Mucosa of rectum (tissue), 2 donors: ENCODE data around the gene METTL22.
A peak's percentile ranks its signal among the peaks of the same experiment; 100 is the strongest.

Experiments used
- H3K27ac ChIP-seq, 2 donors: one replicate each; pipeline ENCODE4 v1.7.0; 2013; ENCODE audit warnings: inconsistent platforms in 2 of 2, low read depth in 2 of 2, low read length in 2 of 2
- H3K27me3 ChIP-seq, 2 donors: one replicate each; pipeline ENCODE4 v1.7.0; 2013; ENCODE audit warnings: low read length in 2 of 2; ENCODE audit not compliant: control insufficient read depth in 2 of 2, insufficient read depth in 2 of 2
- H3K36me3 ChIP-seq, 2 donors: one replicate each; pipeline ENCODE4 v1.7.0; 2013; ENCODE audit warnings: low read length in 2 of 2; ENCODE audit not compliant: control insufficient read depth in 2 of 2, insufficient read depth in 2 of 2
- H3K4me1 ChIP-seq, 2 donors: one replicate each; pipeline ENCODE4 v1.7.0; 2013; ENCODE audit warnings: low read length in 2 of 2, mild to moderate bottlenecking in 1 of 2; ENCODE audit not compliant: control insufficient read depth in 2 of 2, insufficient read depth in 2 of 2
- H3K4me3 ChIP-seq, 2 donors: one replicate each; pipeline ENCODE4 v1.7.0; 2013; ENCODE audit warnings: low read length in 2 of 2
- H3K9ac ChIP-seq, 2 donors: one replicate each; pipeline ENCODE4 v1.7.0; 2013; ENCODE audit warnings: low read length in 2 of 2, low read depth in 1 of 2, mild to moderate bottlenecking in 1 of 2
- H3K9me3 ChIP-seq, 2 donors: one replicate each; pipeline ENCODE4 v1.7.0; 2013; ENCODE audit warnings: low read length in 2 of 2; ENCODE audit not compliant: control insufficient read depth in 2 of 2
- donor health status: healthy.
- donor health status: Normal muscosa, but diverticular disease.

Gene METTL22, protein sequence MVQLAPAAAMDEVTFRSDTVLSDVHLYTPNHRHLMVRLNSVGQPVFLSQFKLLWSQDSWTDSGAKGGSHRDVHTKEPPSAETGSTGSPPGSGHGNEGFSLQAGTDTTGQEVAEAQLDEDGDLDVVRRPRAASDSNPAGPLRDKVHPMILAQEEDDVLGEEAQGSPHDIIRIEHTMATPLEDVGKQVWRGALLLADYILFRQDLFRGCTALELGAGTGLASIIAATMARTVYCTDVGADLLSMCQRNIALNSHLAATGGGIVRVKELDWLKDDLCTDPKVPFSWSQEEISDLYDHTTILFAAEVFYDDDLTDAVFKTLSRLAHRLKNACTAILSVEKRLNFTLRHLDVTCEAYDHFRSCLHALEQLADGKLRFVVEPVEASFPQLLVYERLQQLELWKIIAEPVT

DNA sequence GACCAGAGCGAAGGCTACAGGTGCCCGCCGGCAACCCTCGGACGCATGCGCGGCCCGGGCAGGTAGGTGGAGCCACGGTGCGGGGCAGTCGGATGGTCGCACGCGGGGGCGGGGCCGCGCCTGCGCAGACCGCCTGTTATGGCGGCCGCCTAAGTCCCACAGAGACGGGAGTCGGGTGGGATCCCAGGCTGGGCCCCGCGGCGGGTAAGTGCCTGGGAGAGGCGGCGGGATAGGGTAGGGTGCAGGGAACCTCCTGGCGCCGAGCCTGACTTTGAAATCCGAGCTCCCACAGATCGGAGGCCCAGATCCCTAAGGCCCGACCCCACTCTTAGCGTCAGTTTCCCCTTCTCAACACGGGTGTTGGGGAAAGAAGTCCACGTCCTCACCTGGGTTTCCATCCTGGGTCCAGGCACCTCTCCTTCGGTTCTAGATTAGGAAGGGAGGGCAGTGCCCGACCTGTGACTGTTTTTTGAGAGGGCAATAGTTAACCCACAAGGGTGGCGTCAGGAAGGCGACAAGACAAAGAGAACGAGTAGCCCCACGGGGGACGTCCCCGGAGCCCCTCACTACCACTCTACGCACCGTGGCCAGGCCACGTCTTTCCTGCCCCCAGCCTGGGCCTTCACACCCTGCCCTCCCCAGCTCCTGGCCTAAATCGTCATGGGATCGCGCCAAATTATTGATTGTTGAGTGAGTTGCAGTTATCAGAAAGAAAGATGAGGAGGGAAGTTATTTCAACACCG lies at the start of gene METTL22:
Gene METTL22, plus strand, starts transcription at position 127 of the 743 bp plus-strand sequence. CDS start 3,968 bp downstream, outside the sequence.
- peaks cover 6 to 11% of the 10 kb centered on the region in 2 donors for H3K4me1 ChIP-seq
- H3K27ac ChIP-seq: peak within 1 kb of the TSS; percentile 30 to 76
- peak within 1 kb of the TSS; percentile 97 to 100 for H3K4me3 ChIP-seq
- peak within 1 kb of the TSS; percentile 93 to 99 for H3K9ac ChIP-seq
- peaks cover 4 to 12% of the 10 kb centered on the region in 2 donors for H3K36me3 ChIP-seq
- no peaks in the 10 kb centered on the region for H3K27me3 ChIP-seq
- no peaks in the 10 kb centered on the region for H3K9me3 ChIP-seq

DNA sequence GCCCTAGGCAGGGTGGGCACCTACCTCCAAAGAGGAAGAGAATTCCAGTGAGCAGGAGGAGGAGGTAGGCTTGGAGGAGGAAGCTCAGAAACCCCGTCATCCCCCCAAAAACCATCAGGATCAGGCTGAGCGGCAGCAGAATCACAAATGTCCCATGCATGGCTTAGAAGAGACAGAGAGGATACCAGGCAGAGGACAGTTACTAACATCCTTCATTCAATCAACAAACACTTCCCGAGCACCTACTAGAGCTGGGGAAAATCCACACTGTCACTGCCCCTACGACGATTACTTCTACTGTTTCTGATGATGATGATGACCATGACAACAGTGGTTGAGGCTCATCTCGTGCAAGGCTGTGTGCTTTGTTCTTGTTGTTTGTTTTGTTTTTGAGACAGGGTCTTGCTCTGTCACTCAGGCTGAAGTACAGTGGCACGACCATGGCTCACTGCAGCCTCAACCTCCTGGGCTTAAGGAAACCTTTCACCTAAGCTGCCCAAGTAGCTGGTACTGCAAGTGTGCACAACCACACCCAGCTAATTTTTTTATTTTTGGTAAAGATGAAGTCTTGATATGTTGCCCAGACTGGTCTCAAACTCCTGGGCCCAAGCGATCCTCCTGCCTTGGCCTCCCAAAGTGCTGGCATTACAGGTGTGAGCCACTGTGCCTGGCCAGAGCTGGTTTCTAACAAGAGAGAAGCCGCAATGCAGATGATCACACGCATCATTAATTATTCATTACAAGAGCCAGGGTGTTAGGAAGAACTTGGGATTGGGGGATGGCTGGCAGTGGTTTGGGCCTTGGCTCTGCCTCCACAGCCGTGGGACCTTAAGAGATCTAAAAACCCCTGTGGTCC lies 49.2 kb upstream of the METTL22 start:
- Histone ChIP-seq H3K27me3 (peaks cover 0 to 2% of the 10 kb centered on the region in 2 donors), H3K9ac (no peak overlapping the region), H3K27ac (no peak overlapping the region), H3K36me3 (no peaks in the 10 kb centered on the region), H3K4me1 (no peaks in the 10 kb centered on the region), H3K4me3 (no peak overlapping the region), H3K9me3 (no peaks in the 10 kb centered on the region)

DNA sequence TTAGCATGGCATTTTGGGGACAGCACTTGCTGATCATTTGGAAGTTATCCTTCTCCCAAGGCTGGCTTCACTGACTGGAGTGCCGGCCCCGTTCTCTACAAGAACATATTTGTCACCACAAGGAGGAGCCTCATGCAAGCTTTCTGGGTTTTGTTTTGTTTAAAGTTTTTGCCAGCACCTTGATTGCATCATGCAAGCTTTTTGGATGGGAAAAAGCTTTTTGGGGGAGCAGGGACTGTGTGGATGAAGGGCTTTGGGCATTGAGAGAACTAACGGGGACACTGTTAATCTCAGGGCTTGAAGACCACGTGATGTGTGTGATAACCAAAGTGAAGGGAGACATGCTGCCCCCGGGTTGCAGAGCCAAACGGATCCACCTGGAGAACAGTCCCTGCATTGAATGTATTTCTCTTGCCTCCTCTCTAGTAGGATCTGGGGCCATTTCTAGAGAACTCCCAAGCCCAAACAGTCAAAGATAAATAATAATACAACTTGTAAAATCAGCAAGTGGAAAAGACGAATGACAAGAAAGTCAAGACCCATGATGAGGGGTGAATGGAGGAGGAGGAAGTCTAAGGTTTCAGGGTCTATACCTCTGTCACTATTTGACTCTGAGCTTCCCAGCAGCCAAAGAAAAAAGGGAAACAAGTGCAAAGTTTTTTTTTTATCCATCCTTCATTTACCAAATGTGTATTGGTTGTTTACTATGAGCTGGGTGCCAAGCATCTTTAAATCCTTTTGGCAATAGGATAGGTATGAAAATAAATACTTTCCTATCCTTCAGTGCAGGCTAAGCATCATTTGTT lies 48.4 kb upstream of the METTL22 start:
- Histone ChIP-seq H3K9ac (no peak overlapping the region), H3K27ac (no peak overlapping the region), H3K27me3 (peaks cover 0 to 2% of the 10 kb centered on the region in 2 donors), H3K4me1 (no peaks in the 10 kb centered on the region), H3K36me3 (no peaks in the 10 kb centered on the region), H3K4me3 (no peak overlapping the region), H3K9me3 (no peaks in the 10 kb centered on the region)

GRCh38 chr16:8575399-8575798 lies 46.1 kb upstream of the METTL22 start:
- H3K9ac ChIP-seq: no peak overlapping the region
- no peaks in the 10 kb centered on the region for H3K4me1 ChIP-seq
- no peak overlapping the region for H3K4me3 ChIP-seq
- no peaks in the 10 kb centered on the region for H3K9me3 ChIP-seq
- H3K36me3 ChIP-seq: no peaks in the 10 kb centered on the region
- peaks cover 0 to 2% of the 10 kb centered on the region in 2 donors for H3K27me3 ChIP-seq
- no peak overlapping the region for H3K27ac ChIP-seq

GRCh38 chr16:8576141-8577004 lies 45.1 kb upstream of the METTL22 start:
- Histone ChIP-seq H3K9me3 (no peaks in the 10 kb centered on the region), H3K4me1 (no peaks in the 10 kb centered on the region), H3K36me3 (no peaks in the 10 kb centered on the region), H3K9ac (no peak overlapping the region), H3K27me3 (peaks cover 0 to 2% of the 10 kb centered on the region in 2 donors), H3K27ac (no peak overlapping the region), H3K4me3 (no peak overlapping the region)

DNA sequence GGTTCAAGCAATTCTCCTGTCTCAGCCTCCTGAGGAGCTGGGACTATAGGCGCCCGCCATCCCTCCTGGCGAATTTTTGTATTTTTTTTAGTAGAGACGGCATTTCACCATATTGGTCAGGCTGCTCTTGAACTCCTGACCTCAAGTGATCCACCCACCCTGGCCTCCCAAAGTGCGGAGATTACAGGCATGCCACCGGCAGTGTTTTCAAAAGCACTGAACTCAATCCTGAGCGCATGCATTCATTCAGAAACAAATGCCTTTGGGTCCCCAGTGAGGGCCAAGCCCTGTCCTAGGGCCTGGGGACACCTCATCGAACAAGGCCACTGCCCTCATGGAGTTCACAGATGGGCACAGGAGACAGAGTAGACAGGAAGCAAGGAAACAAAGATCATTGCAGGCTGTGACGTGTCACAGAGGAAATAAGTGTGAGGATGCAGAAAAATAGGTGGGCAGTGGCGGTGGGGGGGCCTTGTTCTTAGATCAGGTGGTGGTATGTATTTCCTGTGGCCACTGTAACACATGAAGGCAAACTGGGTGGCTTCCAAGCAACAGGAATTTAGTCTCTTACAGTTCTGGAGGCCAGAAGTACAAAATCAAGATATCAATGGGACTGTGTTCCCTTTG lies 43.7 kb upstream of the METTL22 start:
- H3K4me1 ChIP-seq: no peaks in the 10 kb centered on the region
- H3K9ac ChIP-seq: no peak overlapping the region
- H3K9me3 ChIP-seq: no peaks in the 10 kb centered on the region
- H3K36me3 ChIP-seq: no peaks in the 10 kb centered on the region
- H3K27me3 ChIP-seq: peaks cover 0 to 2% of the 10 kb centered on the region in 2 donors
- H3K27ac ChIP-seq: no peak overlapping the region
- H3K4me3 ChIP-seq: no peak overlapping the region

DNA sequence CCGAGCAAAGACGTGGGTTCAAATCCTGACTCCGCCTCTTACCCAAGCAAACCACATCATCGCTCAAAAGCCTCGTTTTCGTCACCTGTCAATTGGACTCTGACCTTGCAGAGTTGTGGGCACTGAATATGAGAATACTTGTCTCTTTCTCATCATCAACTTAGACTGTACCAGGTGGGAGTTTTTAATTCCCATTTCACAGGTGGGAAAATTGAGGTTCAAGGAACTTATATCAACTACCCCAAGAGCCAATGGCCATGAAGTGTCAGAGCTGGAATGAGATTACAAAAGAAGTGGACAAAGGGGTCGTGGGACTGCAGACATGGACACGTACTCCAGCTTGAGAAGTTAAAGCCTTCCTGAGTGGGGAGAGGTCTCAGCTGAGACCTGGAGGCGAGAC lies 41.9 kb upstream of the METTL22 start:
- Histone ChIP-seq H3K9ac (no peak overlapping the region), H3K4me3 (no peak overlapping the region), H3K27ac (no peak overlapping the region)

GRCh38 chr16:8581831-8582580 lies 39.5 kb upstream of the METTL22 start:
- H3K9me3 ChIP-seq: no peaks in the 10 kb centered on the region
- H3K4me1 ChIP-seq: peaks cover 0 to 3% of the 10 kb centered on the region in 2 donors
- no peaks in the 10 kb centered on the region for H3K36me3 ChIP-seq
- no peak overlapping the region for H3K4me3 ChIP-seq
- no peak overlapping the region for H3K27ac ChIP-seq
- H3K27me3 ChIP-seq: no peaks in the 10 kb centered on the region
- H3K9ac ChIP-seq: no peak overlapping the region

More for the DNA sequence above, 41.9 kb upstream of the METTL22 start:
- H3K27me3 ChIP-seq: peaks cover 0 to 2% of the 10 kb centered on the region in 2 donors
- no peaks in the 10 kb centered on the region for H3K4me1 ChIP-seq
- no peaks in the 10 kb centered on the region for H3K36me3 ChIP-seq
- no peaks in the 10 kb centered on the region for H3K9me3 ChIP-seq
